ENCODE data around the gene COPB2. TPM values are rescaled to one million over a fixed set of nuclear protein-coding genes. Genes with fewer than 3 reads are reported as not detected.

The COPB2 gene
- total RNA-seq, 1 experiment from 2014 or later: 138 TPM

DNA sequence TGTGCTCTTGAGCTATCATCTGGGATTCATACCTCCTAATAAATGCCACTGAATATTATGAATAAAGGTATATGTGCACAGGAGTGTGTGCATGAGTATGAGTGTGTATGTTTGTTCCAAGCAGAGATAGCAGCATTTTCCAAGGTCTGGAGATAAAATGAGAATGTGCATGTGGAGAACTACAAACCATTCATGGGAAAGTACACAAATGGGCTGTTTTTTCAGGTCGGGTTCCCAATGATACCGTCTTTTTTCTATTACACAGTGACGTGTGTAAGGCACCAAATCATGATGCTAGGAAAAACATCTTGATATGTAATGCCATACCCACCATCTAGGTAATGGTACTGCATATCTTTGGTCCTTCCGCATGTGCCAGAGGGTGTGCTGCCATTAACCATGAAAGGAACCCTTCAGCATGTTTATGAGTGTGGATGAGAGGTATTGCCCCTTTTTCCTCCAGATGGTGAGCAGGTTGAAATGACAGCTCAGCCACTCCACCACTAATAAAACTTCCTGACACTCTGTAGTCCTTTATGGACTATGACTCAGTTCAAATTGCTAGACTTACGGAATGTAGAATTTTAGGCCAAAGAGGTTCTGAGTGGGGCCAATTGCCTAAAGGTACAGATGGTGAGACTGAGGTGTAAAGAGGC lies 36.4 kb upstream of the COPB2 start:
- TF ChIP-seq EZH2 (IDR thresholded peaks at IDR 0.05; ENCODE audit: borderline replicate concordance, low read depth, low read length, poor library complexity, severe bottlenecking): no peak
- TF ChIP-seq, protein P1, sequence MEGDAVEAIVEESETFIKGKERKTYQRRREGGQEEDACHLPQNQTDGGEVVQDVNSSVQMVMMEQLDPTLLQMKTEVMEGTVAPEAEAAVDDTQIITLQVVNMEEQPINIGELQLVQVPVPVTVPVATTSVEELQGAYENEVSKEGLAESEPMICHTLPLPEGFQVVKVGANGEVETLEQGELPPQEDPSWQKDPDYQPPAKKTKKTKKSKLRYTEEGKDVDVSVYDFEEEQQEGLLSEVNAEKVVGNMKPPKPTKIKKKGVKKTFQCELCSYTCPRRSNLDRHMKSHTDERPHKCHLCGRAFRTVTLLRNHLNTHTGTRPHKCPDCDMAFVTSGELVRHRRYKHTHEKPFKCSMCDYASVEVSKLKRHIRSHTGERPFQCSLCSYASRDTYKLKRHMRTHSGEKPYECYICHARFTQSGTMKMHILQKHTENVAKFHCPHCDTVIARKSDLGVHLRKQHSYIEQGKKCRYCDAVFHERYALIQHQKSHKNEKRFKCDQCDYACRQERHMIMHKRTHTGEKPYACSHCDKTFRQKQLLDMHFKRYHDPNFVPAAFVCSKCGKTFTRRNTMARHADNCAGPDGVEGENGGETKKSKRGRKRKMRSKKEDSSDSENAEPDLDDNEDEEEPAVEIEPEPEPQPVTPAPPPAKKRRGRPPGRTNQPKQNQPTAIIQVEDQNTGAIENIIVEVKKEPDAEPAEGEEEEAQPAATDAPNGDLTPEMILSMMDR (conservative IDR thresholded peaks at IDR 0.05; ENCODE audit: low read depth, low read length): no peak
- no peaks in the 10 kb centered on the region for H3K9me3 ChIP-seq (ENCODE audit: low read depth, low read length, poor library complexity, severe bottlenecking)
- intact Hi-C loops (cut with micrococcal nuclease; ENCODE audit: unreplicated experiment): loop anchor here (2.0 to 5.0 kb wide), 3 partner anchors 201 to 1437 kb away; no protein-coding TSS in a partner anchor
- no peak overlapping the region for H3K27ac ChIP-seq (ENCODE audit: low read depth, low read length, poor library complexity, severe bottlenecking)
- BruUV-seq (replicated peaks): no TSS peak
- no peaks in the 10 kb centered on the region for H3K36me3 ChIP-seq (ENCODE audit: insufficient read depth, low read length, poor library complexity, severe bottlenecking)
- no peaks in the 10 kb centered on the region for H3K4me1 ChIP-seq (ENCODE audit: insufficient read depth, low read length, poor library complexity, severe bottlenecking)
- CTCF ChIA-PET: no interaction called here
- POLR2A ChIA-PET (ENCODE audit: low non-redundant PET): no interaction called here
- H3K27me3 ChIP-seq (replicated peaks; ENCODE audit: insufficient read depth, low read depth, low read length, poor library complexity): no peaks in the 10 kb centered on the region
- no peak for DNase-seq (ENCODE audit: low spot score)
- H3K4me3 ChIP-seq (ENCODE audit: low read depth, low read length, poor library complexity, severe bottlenecking): no peak overlapping the region

DNA sequence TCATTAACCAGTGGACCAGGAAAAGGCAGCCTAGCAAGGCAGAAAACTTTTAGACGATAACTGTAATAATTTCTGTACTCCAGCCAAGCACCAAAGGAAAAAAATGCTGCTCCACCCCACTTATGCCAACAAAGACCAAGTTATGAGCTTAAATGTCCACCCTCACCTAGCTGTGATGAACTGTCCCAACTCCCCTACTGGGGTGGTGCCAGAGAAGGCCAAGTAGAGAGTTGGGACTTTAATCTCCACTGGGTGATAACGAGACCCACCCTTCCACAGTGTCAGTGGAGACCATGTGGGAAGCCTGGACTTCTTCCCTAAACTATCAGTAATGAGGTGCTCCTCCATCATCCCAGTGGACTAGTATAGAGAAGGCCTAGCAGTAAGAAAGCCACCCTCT lies 33.8 kb upstream of the COPB2 start:
- ChIA-PET POLR2A (ENCODE audit: low non-redundant PET) (no interaction called here), CTCF (no interaction called here)
- TF ChIP-seq, protein P1 (conservative IDR thresholded peaks at IDR 0.05; ENCODE audit: low read depth, low read length): no peak
- TF ChIP-seq EZH2 (IDR thresholded peaks at IDR 0.05; ENCODE audit: borderline replicate concordance, low read depth, low read length, poor library complexity, severe bottlenecking): no peak
- H3K4me1 ChIP-seq (ENCODE audit: insufficient read depth, low read length, poor library complexity, severe bottlenecking): no peaks in the 10 kb centered on the region
- no peak overlapping the region for H3K4me3 ChIP-seq (ENCODE audit: low read depth, low read length, poor library complexity, severe bottlenecking)
- DNase-seq (ENCODE audit: low spot score): no peak
- H3K36me3 ChIP-seq (ENCODE audit: insufficient read depth, low read length, poor library complexity, severe bottlenecking): no peaks in the 10 kb centered on the region
- BruUV-seq (replicated peaks): no TSS peak
- intact Hi-C loops (cut with micrococcal nuclease; ENCODE audit: unreplicated experiment): no loop called here
- H3K27me3 ChIP-seq (replicated peaks; ENCODE audit: insufficient read depth, low read depth, low read length, poor library complexity): no peaks in the 10 kb centered on the region
- no peak overlapping the region for H3K27ac ChIP-seq (ENCODE audit: low read depth, low read length, poor library complexity, severe bottlenecking)
- H3K9me3 ChIP-seq (ENCODE audit: low read depth, low read length, poor library complexity, severe bottlenecking): no peaks in the 10 kb centered on the region

DNA sequence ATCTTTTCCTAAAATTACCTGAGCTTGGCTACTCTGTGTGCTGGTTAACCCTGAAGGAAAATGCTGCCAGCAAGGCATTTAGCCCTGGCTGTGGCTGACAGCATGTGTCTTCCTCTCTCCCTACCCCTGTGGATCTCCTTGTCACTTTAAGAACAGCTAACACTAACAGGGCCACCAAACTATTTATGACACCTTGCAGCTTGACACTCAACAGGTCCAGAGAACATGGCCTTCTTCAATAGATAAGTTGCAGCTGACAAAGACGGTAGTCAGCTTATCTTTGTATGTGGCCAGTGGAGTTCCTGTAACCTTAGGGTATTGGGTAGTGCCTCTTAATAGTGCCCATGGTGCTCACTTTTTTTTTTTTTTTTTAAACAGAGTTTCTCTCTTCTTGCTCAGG lies 32.0 kb upstream of the COPB2 start:
- no peak for DNase-seq (ENCODE audit: low spot score)
- Histone ChIP-seq H3K4me3 (ENCODE audit: low read depth, low read length, poor library complexity, severe bottlenecking) (no peak overlapping the region), H3K36me3 (ENCODE audit: insufficient read depth, low read length, poor library complexity, severe bottlenecking) (no peaks in the 10 kb centered on the region), H3K27ac (ENCODE audit: low read depth, low read length, poor library complexity, severe bottlenecking) (no peak overlapping the region), H3K27me3 (replicated peaks; ENCODE audit: insufficient read depth, low read depth, low read length, poor library complexity) (no peaks in the 10 kb centered on the region), H3K9me3 (ENCODE audit: low read depth, low read length, poor library complexity, severe bottlenecking) (no peaks in the 10 kb centered on the region), H3K4me1 (ENCODE audit: insufficient read depth, low read length, poor library complexity, severe bottlenecking) (no peaks in the 10 kb centered on the region)
- CTCF ChIA-PET: no interaction called here
- POLR2A ChIA-PET (ENCODE audit: low non-redundant PET): no interaction called here
- no TSS peak for BruUV-seq (replicated peaks)
- TF ChIP-seq, protein P1 (conservative IDR thresholded peaks at IDR 0.05; ENCODE audit: low read depth, low read length): no peak
- no peak for TF ChIP-seq EZH2 (IDR thresholded peaks at IDR 0.05; ENCODE audit: borderline replicate concordance, low read depth, low read length, poor library complexity, severe bottlenecking)
- intact Hi-C loops (cut with micrococcal nuclease; ENCODE audit: unreplicated experiment): no loop called here

All from A673 (cell line).